Body of pancreas (tissue), 4 donors: ENCODE measurements around the gene WWOX.

Experiments used
- POLR2A ChIP-seq, 3 donors: fragments of 450-650 bp; IDR thresholded peaks; one replicate each; pipeline ENCODE4 v1.6.1; 2016; ENCODE audit warnings: antibody characterized with exemption in 3 of 3, mild to moderate bottlenecking in 2 of 3
- TF ChIP-seq, protein P1 (sequence below), 7 experiments: fragments of 450-650 bp in 4 of 7; fragments of 200-600 bp in 3 of 7; sonication (generic) in 3 of 7; IDR thresholded peaks; one replicate each; pipeline ENCODE4 v1.5.1; 2016 to 2019; ENCODE audit warnings: antibody characterized with exemption in 7 of 7

DNA sequence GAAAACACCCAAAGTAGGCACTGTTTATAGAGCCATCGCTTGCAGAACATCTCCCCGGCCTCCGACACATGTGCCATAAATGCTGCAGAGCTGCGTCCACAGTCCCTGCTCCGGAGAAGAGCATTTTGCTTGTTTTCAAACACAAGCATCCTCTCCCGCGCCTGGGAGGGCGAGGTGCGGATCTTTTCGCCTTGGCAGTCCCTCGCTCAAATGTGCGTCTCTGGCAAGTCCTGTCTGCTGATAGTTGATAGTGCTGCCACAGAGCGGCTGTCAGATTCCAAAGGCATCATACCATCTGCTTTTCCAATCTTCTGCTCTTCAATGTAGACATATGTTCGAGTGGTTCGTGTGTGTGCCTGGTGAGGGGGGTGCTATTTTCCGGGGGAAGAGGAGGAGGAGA, 897.3 kb downstream of the WWOX start:
- TF ChIP-seq, protein P1, sequence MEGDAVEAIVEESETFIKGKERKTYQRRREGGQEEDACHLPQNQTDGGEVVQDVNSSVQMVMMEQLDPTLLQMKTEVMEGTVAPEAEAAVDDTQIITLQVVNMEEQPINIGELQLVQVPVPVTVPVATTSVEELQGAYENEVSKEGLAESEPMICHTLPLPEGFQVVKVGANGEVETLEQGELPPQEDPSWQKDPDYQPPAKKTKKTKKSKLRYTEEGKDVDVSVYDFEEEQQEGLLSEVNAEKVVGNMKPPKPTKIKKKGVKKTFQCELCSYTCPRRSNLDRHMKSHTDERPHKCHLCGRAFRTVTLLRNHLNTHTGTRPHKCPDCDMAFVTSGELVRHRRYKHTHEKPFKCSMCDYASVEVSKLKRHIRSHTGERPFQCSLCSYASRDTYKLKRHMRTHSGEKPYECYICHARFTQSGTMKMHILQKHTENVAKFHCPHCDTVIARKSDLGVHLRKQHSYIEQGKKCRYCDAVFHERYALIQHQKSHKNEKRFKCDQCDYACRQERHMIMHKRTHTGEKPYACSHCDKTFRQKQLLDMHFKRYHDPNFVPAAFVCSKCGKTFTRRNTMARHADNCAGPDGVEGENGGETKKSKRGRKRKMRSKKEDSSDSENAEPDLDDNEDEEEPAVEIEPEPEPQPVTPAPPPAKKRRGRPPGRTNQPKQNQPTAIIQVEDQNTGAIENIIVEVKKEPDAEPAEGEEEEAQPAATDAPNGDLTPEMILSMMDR (IDR thresholded peaks at IDR 0.05): no peak
- TF ChIP-seq POLR2A (IDR thresholded peaks at IDR 0.05): no peak
